Neural progenitor cell (in vitro differentiated cells): ENCODE results near the gene MCTP2.

Experiments used
- EZH2 ChIP-seq: fragments of 200-600 bp; sonication (generic); IDR thresholded peaks from 2 replicates; pipeline ENCODE4 v1.6.1; 2017; ENCODE audit warnings: antibody characterized with exemption, mild to moderate bottlenecking, moderate library complexity
- TF ChIP-seq, protein P1 (sequence below): fragments of 200-600 bp; sonication (generic); IDR thresholded peaks from 2 replicates; pipeline ENCODE4 v1.5.1; 2017; ENCODE audit warnings: antibody characterized with exemption, mild to moderate bottlenecking

DNA sequence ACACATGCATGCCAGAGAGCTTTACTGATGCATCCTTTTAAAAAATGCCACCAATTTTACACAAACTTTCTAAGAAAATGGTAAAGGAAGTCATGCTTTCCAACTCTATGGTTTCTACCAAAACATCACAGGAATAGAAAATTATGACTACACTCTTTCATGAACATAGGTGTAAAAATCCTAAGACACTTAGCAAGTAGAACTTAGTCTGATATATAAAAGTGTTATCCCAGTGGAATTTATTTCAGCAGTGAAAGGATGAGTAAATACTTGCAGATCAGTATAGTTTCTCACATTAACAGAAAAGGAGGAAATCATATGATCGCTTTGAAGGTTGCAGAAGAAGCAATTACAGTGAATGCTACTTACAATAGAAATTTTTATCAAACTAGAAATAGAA lies 43.4 kb downstream of the MCTP2 start:
- TF ChIP-seq, protein P1, sequence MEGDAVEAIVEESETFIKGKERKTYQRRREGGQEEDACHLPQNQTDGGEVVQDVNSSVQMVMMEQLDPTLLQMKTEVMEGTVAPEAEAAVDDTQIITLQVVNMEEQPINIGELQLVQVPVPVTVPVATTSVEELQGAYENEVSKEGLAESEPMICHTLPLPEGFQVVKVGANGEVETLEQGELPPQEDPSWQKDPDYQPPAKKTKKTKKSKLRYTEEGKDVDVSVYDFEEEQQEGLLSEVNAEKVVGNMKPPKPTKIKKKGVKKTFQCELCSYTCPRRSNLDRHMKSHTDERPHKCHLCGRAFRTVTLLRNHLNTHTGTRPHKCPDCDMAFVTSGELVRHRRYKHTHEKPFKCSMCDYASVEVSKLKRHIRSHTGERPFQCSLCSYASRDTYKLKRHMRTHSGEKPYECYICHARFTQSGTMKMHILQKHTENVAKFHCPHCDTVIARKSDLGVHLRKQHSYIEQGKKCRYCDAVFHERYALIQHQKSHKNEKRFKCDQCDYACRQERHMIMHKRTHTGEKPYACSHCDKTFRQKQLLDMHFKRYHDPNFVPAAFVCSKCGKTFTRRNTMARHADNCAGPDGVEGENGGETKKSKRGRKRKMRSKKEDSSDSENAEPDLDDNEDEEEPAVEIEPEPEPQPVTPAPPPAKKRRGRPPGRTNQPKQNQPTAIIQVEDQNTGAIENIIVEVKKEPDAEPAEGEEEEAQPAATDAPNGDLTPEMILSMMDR = no peak
- no peak for TF ChIP-seq EZH2
